HG03060 (cell line): ENCODE measurements around the gene PARP3.

Experiments used
- ATAC-seq: cut with Tn5 transposase; IDR thresholded peaks from one replicate; pipeline ENCODE4 v1.9.1; 2021; ENCODE audit warnings: low read depth, moderate number of reproducible peaks; ENCODE audit not compliant: unreplicated experiment

PARP3 gene

DNA sequence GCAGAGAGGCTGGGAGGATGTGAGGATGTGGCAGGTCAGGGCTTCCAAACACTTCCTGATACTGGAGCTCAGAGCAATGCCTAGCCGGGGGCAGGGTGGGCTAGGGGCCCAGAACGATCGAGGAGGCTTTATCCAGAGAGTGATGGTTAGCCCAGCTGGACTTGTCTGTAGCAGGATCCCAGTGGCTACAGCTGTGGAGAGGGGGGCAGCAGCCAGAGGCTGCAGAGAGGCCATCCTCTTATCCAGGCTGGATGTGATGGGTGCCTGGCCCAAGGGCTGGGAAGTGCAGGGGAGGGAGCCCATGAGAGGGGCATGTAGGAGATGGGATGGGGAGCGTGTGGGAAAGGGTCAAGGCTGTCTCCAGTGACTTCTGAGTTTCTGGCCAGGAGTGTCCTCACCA is 4.6 kb downstream of the PARP3 start:
- ATAC-seq = no peak

DNA sequence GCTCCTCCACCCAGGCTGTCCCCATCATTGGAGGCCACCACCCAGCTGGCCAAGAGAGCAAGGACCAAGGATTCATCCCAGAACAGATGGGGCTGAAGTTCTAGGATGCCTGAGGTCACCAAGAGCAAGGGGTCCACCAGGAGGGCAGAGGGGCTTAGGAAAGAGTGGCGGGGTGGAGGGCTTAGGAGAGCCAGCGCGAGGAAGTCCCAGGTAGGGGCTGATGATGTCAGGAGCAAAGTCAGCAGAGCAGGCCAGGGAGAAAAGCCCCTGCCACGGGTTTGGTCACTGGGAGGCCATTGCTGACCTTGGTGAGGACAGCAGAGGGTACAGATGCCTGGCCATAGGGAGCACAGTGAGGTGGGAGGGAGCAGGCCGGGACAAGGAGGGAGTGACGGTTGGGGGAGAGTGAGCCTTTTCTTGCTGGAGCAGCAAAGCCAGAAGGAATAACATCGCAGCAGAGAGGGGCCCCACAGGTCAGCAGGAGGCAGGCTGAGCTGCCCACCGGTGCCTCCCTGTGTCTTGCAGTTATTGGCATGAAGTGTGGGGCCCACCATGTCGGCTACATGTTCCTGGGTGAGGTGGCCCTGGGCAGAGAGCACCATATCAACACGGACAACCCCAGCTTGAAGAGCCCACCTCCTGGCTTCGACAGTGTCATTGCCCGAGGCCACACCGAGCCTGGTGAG is 5.2 kb downstream of the PARP3 start:
- ATAC-seq = no peak

DNA sequence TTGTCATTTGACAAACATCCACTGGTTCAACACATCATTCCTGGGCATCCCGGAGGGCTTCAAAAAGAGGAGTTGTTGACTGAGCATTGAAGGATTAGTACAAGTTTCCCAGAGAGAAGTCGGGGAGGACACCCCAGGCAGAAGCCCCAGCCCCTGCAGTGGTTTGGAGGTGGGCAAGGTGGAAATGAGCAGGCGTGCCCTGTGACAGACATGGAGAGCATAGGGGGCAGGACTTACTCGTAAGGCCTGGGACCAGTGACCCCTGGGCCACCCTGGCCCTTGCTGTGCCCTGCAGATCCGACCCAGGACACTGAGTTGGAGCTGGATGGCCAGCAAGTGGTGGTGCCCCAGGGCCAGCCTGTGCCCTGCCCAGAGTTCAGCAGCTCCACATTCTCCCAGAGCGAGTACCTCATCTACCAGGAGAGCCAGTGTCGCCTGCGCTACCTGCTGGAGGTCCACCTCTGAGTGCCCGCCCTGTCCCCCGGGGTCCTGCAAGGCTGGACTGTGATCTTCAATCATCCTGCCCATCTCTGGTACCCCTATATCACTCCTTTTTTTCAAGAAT is 5.9 kb downstream of the PARP3 start:
- ATAC-seq = no peak

DNA sequence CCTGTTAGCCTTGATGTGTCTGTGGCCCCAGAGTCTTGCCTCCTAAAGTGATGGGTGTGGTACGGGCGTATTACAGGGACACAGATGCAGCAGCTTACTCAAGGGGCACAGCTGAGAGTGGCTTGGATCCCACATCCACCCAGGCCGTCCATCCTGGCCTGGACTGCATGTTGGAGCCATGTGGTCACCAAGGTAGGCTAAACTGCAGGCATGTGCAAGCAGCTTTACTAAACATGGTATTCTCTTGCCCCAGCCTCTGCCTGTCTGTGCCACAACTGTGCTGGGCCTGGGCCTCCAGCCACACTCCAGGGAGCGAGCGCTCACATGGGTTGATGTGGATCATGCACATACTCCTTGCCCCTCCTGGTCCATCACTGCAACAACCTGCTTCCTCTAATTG is 7.0 kb downstream of the PARP3 start:
- ATAC-seq = no peak

DNA sequence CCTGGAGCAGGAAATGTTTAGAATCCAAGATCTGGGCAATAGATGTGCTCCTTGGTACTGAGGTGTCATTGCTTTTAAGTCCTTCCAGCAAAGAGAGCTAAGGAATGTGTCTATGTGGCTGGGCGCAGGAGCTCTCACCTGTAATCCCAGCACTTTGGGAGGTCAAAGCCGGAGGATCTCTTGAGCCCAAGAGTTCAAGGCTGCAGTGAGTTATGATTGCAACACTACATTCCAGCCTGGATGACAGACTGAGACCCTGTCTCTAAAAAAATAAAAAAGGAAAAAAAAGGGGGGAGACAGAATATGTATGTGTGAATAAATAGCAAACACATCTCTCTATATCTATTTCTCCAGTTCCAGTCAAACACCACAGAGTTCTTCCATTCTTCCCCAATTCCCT is 8.7 kb downstream of the PARP3 start:
- ATAC-seq = no peak

DNA sequence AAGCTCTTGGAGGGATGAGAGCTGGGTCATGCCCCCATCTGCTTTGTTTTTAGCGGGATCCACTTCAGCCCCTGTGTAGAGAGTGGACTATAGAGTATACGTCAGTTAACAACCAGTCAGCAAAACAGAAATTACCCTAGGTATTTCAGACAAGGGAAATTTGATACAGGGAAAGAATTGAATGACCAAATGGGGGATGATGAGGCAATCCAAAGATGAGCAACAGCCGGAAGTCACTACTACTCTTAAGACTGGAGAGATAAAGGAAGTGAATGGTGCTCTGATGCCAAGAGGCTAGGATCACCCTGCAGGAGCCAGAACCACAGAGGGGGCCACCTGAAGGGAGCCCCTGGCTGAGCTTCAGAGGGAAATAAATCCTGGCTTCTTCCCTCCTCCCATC is 11.3 kb downstream of the PARP3 start:
- ATAC-seq = no peak

DNA sequence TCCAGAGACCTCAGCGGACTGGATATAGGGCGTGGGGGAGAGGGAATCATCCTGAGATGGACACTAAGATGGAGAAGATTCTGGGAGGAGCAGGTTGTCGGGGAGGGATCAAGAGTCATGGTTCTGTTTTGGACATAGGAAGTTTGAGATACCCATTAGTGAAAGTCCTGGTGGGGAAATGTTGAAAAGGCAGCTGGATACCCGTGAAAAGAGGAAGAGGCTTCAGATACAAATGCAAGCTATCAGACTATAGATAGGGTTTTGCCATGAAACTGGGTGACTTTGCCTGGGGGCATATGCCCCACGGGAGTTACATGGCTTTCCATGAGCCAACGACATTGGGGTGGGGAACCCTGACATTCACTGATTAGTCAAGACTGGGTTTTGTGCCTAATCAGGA is 11.9 kb downstream of the PARP3 start:
- ATAC-seq = no peak

DNA sequence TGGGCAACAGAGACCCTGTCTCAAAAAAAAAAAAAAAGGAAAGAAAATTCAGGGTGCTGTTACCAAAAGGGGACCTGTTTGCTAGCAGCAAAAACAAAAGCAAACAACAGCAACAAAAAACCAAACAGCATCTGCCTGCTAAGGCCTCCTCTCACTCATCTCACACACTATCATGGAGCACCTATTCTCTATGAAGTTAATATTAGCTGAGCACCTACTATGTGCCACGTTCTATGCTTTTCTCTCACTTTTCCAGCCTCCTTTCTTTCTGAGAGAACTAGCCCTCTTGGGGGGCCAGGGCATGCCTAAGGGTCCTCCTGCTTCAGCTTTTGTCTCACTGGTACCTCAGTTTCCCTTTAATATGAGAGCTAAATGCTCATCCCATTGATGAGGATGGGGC is 12.6 kb downstream of the PARP3 start:
- ATAC-seq = no peak

DNA sequence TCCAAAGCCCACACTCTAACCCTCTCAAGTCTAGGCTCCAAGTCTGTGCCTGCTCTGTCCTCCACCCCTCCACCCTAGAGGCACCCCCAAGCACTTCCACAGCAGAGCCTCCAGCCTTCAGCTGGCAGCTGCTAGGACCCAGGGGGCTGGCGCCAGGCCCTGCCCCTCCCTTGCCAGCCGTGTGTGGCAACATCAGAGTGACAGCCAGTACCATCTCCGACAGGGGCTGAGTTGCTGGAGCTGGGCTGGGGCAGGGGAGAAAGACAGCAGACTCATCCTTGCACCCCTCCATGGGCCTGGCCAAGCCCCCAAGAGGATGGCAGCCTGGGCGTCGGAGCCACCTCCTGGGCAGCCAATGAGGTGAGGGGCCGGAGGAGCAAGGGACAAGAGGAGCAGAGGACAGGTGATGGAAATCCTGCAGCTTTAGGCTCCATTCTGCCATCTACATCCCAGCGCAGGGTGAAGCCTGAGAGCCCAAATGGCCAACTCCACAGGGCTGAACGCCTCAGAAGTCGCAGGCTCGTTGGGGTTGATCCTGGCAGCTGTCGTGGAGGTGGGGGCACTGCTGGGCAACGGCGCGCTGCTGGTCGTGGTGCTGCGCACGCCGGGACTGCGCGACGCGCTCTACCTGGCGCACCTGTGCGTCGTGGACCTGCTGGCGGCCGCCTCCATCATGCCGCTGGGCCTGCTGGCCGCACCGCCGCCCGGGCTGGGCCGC is 13.2 kb downstream of the PARP3 start, which contains the start of gene GPR62:
Gene GPR62, plus strand, starts transcription at position 207 of the 718 bp plus-strand sequence. Its CDS starts 272 bp downstream, at position 479.
- no peak for ATAC-seq

DNA sequence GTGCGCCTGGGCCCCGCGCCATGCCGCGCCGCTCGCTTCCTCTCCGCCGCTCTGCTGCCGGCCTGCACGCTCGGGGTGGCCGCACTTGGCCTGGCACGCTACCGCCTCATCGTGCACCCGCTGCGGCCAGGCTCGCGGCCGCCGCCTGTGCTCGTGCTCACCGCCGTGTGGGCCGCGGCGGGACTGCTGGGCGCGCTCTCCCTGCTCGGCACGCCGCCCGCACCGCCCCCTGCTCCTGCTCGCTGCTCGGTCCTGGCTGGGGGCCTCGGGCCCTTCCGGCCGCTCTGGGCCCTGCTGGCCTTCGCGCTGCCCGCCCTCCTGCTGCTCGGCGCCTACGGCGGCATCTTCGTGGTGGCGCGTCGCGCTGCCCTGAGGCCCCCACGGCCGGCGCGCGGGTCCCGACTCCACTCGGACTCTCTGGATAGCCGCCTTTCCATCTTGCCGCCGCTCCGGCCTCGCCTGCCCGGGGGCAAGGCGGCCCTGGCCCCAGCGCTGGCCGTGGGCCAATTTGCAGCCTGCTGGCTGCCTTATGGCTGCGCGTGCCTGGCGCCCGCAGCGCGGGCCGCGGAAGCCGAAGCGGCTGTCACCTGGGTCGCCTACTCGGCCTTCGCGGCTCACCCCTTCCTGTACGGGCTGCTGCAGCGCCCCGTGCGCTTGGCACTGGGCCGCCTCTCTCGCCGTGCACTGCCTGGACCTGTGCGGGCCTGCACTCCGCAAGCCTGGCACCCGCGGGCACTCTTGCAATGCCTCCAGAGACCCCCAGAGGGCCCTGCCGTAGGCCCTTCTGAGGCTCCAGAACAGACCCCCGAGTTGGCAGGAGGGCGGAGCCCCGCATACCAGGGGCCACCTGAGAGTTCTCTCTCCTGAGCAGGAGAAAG is 14.0 kb downstream of the PARP3 start:
- ATAC-seq = no peak

DNA sequence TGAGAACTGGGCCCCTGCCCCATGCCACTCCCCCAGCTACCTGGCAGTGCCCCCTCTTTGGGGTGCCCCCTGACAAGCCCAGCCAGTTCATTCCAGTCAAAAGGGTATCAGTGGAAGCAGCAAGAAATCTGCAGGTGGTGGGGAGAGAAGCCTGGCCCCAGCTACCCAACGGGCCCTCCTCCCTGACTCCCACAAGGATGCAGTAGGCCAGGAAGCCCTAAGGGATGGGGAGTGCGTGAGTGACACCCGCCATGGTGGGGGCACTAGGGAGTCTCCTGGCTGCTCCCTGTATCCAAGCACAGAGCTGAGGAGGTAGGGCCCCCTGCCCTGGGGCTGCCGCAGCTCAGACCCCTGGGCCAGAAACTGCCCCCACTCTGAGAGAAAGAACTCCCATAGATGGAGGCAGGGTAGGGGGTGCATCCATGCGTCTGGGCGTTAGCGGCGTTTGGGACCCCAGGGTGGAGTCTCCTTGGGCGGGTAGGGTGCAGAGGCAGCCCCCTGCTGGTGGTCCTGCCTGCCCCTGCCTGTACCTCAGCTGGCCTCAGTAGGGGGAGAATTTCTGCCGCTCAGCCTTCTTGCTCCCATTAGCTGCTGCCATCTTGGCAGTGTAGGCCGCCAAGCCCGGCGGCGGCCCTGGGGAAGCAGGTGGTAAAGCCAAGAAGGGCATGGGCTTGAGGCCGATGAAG is 15.5 kb downstream of the PARP3 start:
- ATAC-seq = no peak

DNA sequence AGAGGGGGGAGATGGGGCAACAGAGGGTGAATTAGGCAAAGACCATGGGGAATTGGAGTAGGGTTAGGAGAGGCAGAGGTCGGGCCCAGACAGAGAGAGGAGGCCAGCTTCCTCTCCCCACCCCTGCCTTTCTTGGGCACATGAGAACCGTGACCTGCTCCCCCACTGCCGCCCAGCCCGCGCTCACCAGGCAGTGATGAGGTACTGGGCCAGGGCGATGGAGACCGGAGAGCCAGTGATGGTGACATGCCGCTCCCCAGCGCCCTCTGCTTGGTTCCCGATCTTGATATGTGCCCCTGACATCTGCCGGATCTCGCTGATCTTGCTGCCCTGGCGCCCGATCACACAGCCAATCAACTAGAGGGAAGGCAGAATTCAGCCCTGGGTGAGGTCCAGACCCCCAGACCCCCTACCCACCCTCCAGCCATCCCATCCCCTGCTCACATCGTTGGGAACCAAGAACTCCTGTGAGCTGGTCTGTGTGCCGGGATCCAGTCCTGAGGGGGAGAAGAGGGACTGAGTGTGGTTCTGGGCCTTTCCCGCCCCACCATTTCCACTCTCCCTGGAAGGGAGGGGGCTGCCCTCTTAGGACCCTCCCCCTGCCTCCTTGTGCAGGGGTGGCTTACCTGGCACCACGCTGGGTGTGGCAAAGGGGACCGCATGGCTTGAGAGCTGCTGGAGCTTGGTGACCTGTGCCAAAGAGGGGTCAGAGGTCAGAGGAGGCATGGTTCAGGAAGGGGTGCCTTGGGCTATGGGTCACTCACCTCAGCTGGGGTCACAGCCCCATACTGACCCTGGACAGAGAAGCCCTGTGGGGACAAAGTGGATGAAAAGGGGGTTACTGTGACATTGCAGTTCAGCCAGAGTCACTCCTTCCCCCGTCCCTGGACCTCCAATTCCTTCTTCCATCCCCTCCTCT is 16.7 kb downstream of the PARP3 start:
- no peak for ATAC-seq

DNA sequence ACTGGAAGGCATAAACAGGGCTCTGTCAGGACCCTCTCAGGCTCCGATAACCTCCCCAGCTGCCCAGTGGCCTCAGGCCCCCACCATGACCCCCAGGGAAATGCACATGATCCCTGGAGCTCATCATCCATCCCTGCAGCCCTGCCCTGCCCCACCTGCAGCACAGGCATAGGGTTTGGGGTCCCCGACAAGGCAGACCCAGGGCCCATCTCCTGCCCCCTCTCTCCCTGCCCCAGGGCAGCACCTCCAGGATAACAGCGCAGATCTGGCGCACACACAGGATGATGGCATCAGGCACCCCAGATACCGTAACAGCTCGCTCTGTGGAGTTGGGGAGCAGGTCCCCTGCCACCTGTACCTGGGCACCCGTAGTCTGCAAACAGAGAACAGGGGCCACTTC is 17.5 kb downstream of the PARP3 start:
- ATAC-seq = no peak

DNA sequence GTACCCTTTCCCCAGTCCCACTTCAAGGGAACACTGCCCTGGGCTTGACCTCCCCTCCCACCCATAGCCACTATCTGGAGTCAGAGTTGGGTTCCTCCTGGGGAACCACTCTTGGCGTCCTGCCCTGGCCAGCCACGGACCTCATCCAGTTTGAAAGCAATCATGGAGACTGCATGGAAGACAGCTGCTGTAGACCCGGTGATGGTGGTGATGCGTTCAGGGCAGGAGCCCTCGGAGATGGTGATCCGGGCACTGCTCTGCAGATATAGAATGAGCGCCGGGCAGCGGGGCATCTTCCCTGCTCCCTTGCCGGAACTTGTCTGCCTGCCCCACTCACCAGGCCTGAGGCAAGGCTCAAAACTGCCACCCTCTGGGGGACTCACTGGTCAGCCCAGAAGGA is 18.2 kb downstream of the PARP3 start:
- no peak for ATAC-seq

DNA sequence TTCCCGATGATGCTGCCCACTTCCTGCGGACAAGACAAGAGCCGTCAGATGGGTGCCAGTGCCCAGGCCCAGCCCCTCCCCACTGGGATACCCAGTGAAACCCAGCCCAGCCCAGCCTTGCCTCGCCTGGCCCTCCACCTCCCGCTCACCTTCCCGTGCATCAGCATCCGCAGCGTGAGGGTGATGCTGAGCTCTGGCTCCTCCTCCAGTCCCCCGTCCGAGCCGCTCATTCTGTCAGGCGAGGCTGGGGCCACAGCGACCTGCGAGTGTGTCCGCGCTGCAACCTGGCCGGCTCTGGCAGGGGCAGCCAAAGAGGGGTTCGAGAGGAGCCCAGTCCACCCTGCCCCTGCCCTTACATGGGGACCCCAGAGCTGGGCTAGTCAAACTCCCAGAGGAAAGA is 18.8 kb downstream of the PARP3 start:
- ATAC-seq = no peak

DNA sequence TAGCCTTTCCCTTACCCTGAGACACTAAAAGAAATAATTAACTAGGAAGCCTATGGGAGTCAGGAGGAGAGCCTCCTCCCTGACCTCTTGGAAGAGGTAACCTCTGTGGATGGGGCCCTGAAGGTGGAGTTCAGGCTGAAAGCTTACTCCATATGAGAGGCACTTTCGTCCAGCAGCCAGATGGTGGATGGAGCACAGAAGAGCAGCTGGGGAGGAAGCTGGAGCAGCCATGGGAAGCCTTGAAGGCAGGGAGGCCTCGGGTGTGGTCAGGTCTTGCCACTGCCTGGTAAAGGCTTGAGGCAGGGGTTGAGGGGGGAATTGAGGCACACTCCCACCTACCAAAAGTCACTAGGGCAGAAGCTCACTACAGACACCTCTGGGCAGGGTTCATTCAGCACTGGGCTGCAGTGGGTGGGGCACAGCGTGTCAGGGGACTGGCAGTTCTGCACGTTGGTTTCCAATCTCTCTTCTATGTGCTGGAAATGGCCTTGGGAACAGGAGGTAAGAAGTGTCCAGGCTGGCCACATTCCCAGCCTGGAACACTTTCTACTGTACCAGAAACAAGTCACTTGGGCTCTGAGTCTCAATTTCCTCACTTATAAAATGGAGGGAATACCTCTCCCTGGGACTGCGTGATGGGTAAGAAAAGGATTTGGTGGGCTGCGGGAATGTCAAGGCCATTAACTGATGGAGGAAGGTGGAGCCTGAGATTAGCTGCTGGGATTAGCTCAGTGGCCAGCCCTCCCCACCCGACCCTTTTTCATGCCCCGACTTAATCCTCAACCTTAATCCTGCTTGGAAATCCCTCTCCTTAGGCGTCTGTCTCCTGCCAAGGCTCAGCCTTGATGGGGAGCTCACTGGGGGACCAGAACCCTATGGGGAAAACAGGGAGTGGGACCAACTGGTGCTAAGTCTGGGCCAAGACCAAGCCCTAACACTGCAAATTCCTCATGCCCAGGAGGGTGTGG is 19.7 kb downstream of the PARP3 start:
- no peak for ATAC-seq

DNA sequence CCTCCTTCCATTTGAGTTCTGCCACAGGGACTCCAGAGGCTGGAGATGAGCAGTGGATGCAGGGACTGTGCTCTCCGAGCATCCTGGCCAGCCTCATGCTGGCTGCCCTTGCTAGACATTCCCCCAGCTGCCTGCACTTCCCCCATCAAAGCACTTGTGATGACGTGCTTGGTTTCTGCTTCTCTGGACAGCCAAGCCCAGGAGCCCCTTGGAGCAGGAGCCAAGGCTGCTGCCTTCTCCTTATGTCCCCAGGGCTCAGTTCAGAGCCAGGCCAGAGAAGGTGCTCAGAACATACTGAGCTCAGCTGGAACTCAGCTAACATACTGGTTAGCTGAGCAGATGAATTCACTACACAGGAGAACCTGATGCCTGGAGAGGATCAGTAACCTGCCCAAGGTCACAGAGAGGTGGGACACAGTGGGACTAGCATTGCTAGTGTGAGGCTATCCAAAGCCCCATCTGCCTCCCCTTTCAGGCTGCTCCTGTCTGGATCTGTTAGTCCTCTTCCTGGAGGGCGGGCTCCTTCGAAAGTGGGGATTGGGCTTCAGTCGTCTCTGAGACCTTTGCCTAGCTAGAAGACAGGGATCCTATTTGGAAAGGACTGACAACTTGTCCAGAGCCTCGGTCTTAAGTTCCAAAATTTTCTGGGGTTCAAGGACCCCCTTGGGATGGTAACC is 20.8 kb downstream of the PARP3 start:
- no peak for ATAC-seq
